ENCODE measurements around the gene RASGRF1. TPM values are rescaled to one million over a fixed set of nuclear protein-coding genes. Genes with fewer than 3 reads are reported as not detected.

Gene RASGRF1
- total RNA-seq, 4 donors from 2014 or later = 5.4 to 73.4 TPM; not detected in 2

GRCh38 chr15:78915341-78916087, 175.1 kb downstream of the RASGRF1 start:
- H3K27me3 ChIP-seq = no peaks in the 10 kb centered on the region
- no peak for TF ChIP-seq POLR2A (IDR thresholded peaks at IDR 0.05)
- TF ChIP-seq, protein P1, sequence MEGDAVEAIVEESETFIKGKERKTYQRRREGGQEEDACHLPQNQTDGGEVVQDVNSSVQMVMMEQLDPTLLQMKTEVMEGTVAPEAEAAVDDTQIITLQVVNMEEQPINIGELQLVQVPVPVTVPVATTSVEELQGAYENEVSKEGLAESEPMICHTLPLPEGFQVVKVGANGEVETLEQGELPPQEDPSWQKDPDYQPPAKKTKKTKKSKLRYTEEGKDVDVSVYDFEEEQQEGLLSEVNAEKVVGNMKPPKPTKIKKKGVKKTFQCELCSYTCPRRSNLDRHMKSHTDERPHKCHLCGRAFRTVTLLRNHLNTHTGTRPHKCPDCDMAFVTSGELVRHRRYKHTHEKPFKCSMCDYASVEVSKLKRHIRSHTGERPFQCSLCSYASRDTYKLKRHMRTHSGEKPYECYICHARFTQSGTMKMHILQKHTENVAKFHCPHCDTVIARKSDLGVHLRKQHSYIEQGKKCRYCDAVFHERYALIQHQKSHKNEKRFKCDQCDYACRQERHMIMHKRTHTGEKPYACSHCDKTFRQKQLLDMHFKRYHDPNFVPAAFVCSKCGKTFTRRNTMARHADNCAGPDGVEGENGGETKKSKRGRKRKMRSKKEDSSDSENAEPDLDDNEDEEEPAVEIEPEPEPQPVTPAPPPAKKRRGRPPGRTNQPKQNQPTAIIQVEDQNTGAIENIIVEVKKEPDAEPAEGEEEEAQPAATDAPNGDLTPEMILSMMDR (IDR thresholded peaks at IDR 0.05) = no peak
- peak in 1 of 3 donors; percentile 58 for DNase-seq
- H3K36me3 ChIP-seq = peaks cover 0 to 32% (median 0%) of the 10 kb centered on the region in 3 donors
- H3K4me3 ChIP-seq = no peak overlapping the region
- H3K4me1 ChIP-seq = peaks cover 0 to 5% (median 0%) of the 10 kb centered on the region in 4 donors
- no peaks in the 10 kb centered on the region for H3K9me3 ChIP-seq
- peak overlapping the region in 2 of 4 donors; percentile 7 to 46 for H3K27ac ChIP-seq

- TF ChIP-seq, protein P1 (IDR thresholded peaks at IDR 0.05) = peak in 4 of 6 experiments; percentile 30 to 48 (median 46)
- TF ChIP-seq POLR2A (IDR thresholded peaks at IDR 0.05) = no peak
- Histone ChIP-seq H3K36me3 (peaks cover 0 to 29% (median 0%) of the 10 kb centered on the region in 3 donors), H3K27me3 (no peaks in the 10 kb centered on the region), H3K9me3 (no peaks in the 10 kb centered on the region), H3K4me1 (peaks cover 0 to 5% (median 0%) of the 10 kb centered on the region in 4 donors), H3K27ac (peak overlapping the region in 1 of 4 donors; percentile 7), H3K4me3 (no peak overlapping the region)
- DNase-seq = peak in 1 of 3 donors; percentile 58
Measured at GRCh38 chr15:78914027-78914764, 176.4 kb downstream of the RASGRF1 start.

DNA sequence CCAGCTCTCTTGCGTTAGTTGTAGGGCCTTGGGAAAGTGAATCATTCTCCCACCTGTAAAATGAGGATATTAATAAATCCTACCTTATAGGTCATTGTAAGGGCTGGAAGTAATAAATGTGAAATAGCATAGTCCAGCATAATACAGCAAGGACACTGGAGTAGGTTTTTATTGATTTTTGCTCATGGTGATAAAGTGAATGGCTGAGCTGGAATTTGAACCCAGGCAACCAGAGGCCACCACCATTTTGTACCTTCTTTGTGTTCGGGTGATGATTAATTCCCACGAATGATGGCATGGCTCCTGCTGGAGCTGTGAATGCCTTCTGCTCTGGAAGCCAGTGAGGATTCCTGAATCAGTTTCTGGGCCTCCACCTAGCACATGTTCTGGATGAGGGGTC, 177.6 kb downstream of the RASGRF1 start:
- H3K27ac ChIP-seq = no peak overlapping the region
- H3K27me3 ChIP-seq = no peaks in the 10 kb centered on the region
- no peak overlapping the region for H3K4me3 ChIP-seq
- H3K4me1 ChIP-seq = peaks cover 0 to 5% (median 0%) of the 10 kb centered on the region in 4 donors
- H3K36me3 ChIP-seq = peaks cover 0 to 27% (median 0%) of the 10 kb centered on the region in 3 donors
- TF ChIP-seq POLR2A (IDR thresholded peaks at IDR 0.05) = no peak
- TF ChIP-seq, protein P1 (IDR thresholded peaks at IDR 0.05) = no peak
- DNase-seq = no peak
- H3K9me3 ChIP-seq = no peaks in the 10 kb centered on the region

DNA sequence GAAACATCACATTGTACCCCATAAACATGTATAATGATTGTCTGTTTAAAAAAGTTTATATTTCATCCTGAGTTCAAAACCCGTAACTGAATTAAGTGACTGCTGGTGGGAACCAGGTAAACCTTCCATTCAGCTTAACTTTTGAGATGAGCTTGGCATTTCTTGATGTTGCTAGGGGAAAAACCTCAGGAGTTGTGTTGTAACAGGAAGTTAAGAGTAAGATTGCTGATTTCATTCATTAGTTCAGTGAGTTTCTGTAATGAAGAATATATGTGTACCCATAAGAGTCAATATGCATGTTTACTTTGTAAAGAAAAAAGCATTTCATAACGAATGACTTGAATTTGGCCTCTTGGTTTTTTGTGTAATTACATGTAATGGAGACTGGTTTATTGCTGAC, 178.3 kb downstream of the RASGRF1 start:
- Histone ChIP-seq H3K36me3 (peaks cover 0 to 29% (median 0%) of the 10 kb centered on the region in 3 donors), H3K27ac (no peak overlapping the region), H3K9me3 (no peaks in the 10 kb centered on the region), H3K27me3 (no peaks in the 10 kb centered on the region), H3K4me3 (no peak overlapping the region), H3K4me1 (peaks cover 0 to 5% (median 0%) of the 10 kb centered on the region in 4 donors)
- DNase-seq = no peak
- TF ChIP-seq POLR2A (IDR thresholded peaks at IDR 0.05) = no peak
- TF ChIP-seq, protein P1 (IDR thresholded peaks at IDR 0.05) = no peak

GRCh38 chr15:78910271-78910670, 180.3 kb downstream of the RASGRF1 start:
- DNase-seq = no peak
- Histone ChIP-seq H3K27me3 (no peaks in the 10 kb centered on the region), H3K36me3 (peaks cover 0 to 48% (median 0%) of the 10 kb centered on the region in 3 donors), H3K27ac (no peak overlapping the region), H3K4me1 (no peaks in the 10 kb centered on the region), H3K4me3 (no peak overlapping the region), H3K9me3 (no peaks in the 10 kb centered on the region)
- TF ChIP-seq POLR2A (IDR thresholded peaks at IDR 0.05) = no peak
- TF ChIP-seq, protein P1 (IDR thresholded peaks at IDR 0.05) = no peak

Other genes with a start within 250 kb of the RASGRF1 start
- 100 to 1,000 TPM in 3 of 4 donors, 10 to 100 TPM in 1; 90.8 to 271 (median 139) TPM for gene MORF4L1, start 217.9 kb downstream of the RASGRF1 start, total RNA-seq
- 100 to 1,000 TPM in 3 of 4 donors, 10 to 100 TPM in 1; 99.9 to 198 (median 161) TPM for gene CTSH, start 145.7 kb downstream of the RASGRF1 start, total RNA-seq
- gene ANKRD34C, start 191.9 kb upstream of the RASGRF1 start, total RNA-seq = not detected
- 10 to 100 TPM; 21.0 to 52.0 (median 26.8) TPM for gene TMED3, start 220.3 kb upstream of the RASGRF1 start, total RNA-seq